ENCODE results near the gene RPUSD3. TPM values are rescaled to one million over a fixed set of nuclear protein-coding genes. Genes with fewer than 3 reads are reported as not detected.
"Not testable (repeated sequence)": the region's sequence is repeated elsewhere in the genome, so short reads cannot be mapped to it uniquely, and the experiment has no call there.

Gene RPUSD3
- polyA plus RNA-seq, 4 donors: 19.2 to 41.1 (median 25.7) TPM

GRCh38 chr3:9851383-9851782, 7.6 kb upstream of the RPUSD3 start:
- not testable (repeated sequence) for FAIRE-seq; H3K36me3 ChIP-seq (ENCODE audit: control insufficient read depth in 3 of 3, insufficient read depth in 2 of 3, low read depth in 1 of 3, low read length in 3 of 3); H3K4me3 ChIP-seq (ENCODE audit: low read depth in 1 of 3, low read length in 3 of 3); H3K9me3 ChIP-seq (ENCODE audit: control insufficient read depth in 2 of 2, insufficient read depth in 1 of 2, low read depth in 1 of 2, low read length in 1 of 2); H3K4me1 ChIP-seq (ENCODE audit: control insufficient read depth in 3 of 3, insufficient read depth in 2 of 3, low read depth in 1 of 3, low read length in 2 of 3); H3K27me3 ChIP-seq (ENCODE audit: control insufficient read depth in 3 of 3, insufficient read depth in 3 of 3, low read length in 3 of 3); DNase-seq; H3K27ac ChIP-seq (ENCODE audit: low read depth in 1 of 3, low read length in 2 of 3)
- 83 to 84% (median 83%) methylated on average over 6 of the region's 6 CpGs for WGBS, 3 donors

GRCh38 chr3:9848860-9849259, 5.1 kb upstream of the RPUSD3 start:
- H3K27ac ChIP-seq (ENCODE audit: low read depth in 1 of 3, low read length in 2 of 3); H3K4me3 ChIP-seq (ENCODE audit: low read depth in 1 of 3, low read length in 3 of 3); FAIRE-seq; H3K36me3 ChIP-seq (ENCODE audit: control insufficient read depth in 3 of 3, insufficient read depth in 2 of 3, low read depth in 1 of 3, low read length in 3 of 3); H3K27me3 ChIP-seq (ENCODE audit: control insufficient read depth in 3 of 3, insufficient read depth in 3 of 3, low read length in 3 of 3); H3K4me1 ChIP-seq (ENCODE audit: control insufficient read depth in 3 of 3, insufficient read depth in 2 of 3, low read depth in 1 of 3, low read length in 2 of 3); H3K9me3 ChIP-seq (ENCODE audit: control insufficient read depth in 2 of 2, insufficient read depth in 1 of 2, low read depth in 1 of 2, low read length in 1 of 2): not testable (repeated sequence)
- DNase-seq: peak; percentile 31 to 41
- 13 to 33% (median 15%) methylated on average over 4 of the region's 4 CpGs for WGBS, 3 donors

GRCh38 chr3:9847870-9848269, 4.1 kb upstream of the RPUSD3 start:
- 60 to 68% (median 68%) methylated on average over 7 to 9 of the region's 9 CpGs for whole genome bisulfite sequencing, 3 donors
- not testable (repeated sequence) for DNase-seq; H3K27ac ChIP-seq (ENCODE audit: low read depth in 1 of 3, low read length in 2 of 3); H3K4me3 ChIP-seq (ENCODE audit: low read depth in 1 of 3, low read length in 3 of 3); FAIRE-seq; H3K9me3 ChIP-seq (ENCODE audit: control insufficient read depth in 2 of 2, insufficient read depth in 1 of 2, low read depth in 1 of 2, low read length in 1 of 2); H3K36me3 ChIP-seq (ENCODE audit: control insufficient read depth in 3 of 3, insufficient read depth in 2 of 3, low read depth in 1 of 3, low read length in 3 of 3); H3K4me1 ChIP-seq (ENCODE audit: control insufficient read depth in 3 of 3, insufficient read depth in 2 of 3, low read depth in 1 of 3, low read length in 2 of 3); H3K27me3 ChIP-seq (ENCODE audit: control insufficient read depth in 3 of 3, insufficient read depth in 3 of 3, low read length in 3 of 3)

- no peak for DNase-seq
Measured at GRCh38 chr3:9846931-9847488, 3.2 kb upstream of the RPUSD3 start.

GRCh38 chr3:9846231-9846630, 2.4 kb upstream of the RPUSD3 start:
- no peak overlapping the region for H3K4me3 ChIP-seq (ENCODE audit: low read depth in 1 of 3, low read length in 3 of 3)
- no peaks in the 10 kb centered on the region for H3K27me3 ChIP-seq (ENCODE audit: control insufficient read depth in 3 of 3, insufficient read depth in 3 of 3, low read length in 3 of 3)
- H3K9me3 ChIP-seq (ENCODE audit: control insufficient read depth in 2 of 2, insufficient read depth in 1 of 2, low read depth in 1 of 2, low read length in 1 of 2): no peaks in the 10 kb centered on the region
- FAIRE-seq (no peak), DNase-seq (no peak)
- H3K4me1 ChIP-seq (ENCODE audit: control insufficient read depth in 3 of 3, insufficient read depth in 2 of 3, low read depth in 1 of 3, low read length in 2 of 3): peaks cover 0 to 6% (median 4%) of the 10 kb centered on the region in 3 donors
- peaks cover 0 to 9% (median 3%) of the 10 kb centered on the region in 3 donors for H3K36me3 ChIP-seq (ENCODE audit: control insufficient read depth in 3 of 3, insufficient read depth in 2 of 3, low read depth in 1 of 3, low read length in 3 of 3)
- 83 to 88% (median 83%) methylated on average over 6 of the region's 6 CpGs for WGBS, 3 donors
- H3K27ac ChIP-seq (ENCODE audit: low read depth in 1 of 3, low read length in 2 of 3): no peak overlapping the region

More at GRCh38 chr3:9846931-9847488, 3.2 kb upstream of the RPUSD3 start:
- H3K9me3 ChIP-seq (ENCODE audit: control insufficient read depth in 2 of 2, insufficient read depth in 1 of 2, low read depth in 1 of 2, low read length in 1 of 2): no peaks in the 10 kb centered on the region
- peaks cover 0 to 6% (median 4%) of the 10 kb centered on the region in 3 donors for H3K4me1 ChIP-seq (ENCODE audit: control insufficient read depth in 3 of 3, insufficient read depth in 2 of 3, low read depth in 1 of 3, low read length in 2 of 3)
- FAIRE-seq: no peak
- no peaks in the 10 kb centered on the region for H3K27me3 ChIP-seq (ENCODE audit: control insufficient read depth in 3 of 3, insufficient read depth in 3 of 3, low read length in 3 of 3)
- peaks cover 0 to 1% (median 0%) of the 10 kb centered on the region in 3 donors for H3K36me3 ChIP-seq (ENCODE audit: control insufficient read depth in 3 of 3, insufficient read depth in 2 of 3, low read depth in 1 of 3, low read length in 3 of 3)
- 90 to 98% (median 91%) methylated on average over 6 of the region's 6 CpGs for WGBS, 3 donors
- H3K4me3 ChIP-seq (ENCODE audit: low read depth in 1 of 3, low read length in 3 of 3): no peak overlapping the region
- H3K27ac ChIP-seq (ENCODE audit: low read depth in 1 of 3, low read length in 2 of 3): no peak overlapping the region

- FAIRE-seq (no peak), DNase-seq (no peak)
- Histone ChIP-seq H3K4me1 (ENCODE audit: control insufficient read depth in 3 of 3, insufficient read depth in 2 of 3, low read depth in 1 of 3, low read length in 2 of 3) (peaks cover 0 to 6% (median 4%) of the 10 kb centered on the region in 3 donors), H3K9me3 (ENCODE audit: control insufficient read depth in 2 of 2, insufficient read depth in 1 of 2, low read depth in 1 of 2, low read length in 1 of 2) (no peaks in the 10 kb centered on the region), H3K4me3 (ENCODE audit: low read depth in 1 of 3, low read length in 3 of 3) (no peak overlapping the region), H3K36me3 (ENCODE audit: control insufficient read depth in 3 of 3, insufficient read depth in 2 of 3, low read depth in 1 of 3, low read length in 3 of 3) (peaks cover 5 to 54% (median 6%) of the 10 kb centered on the region in 3 donors), H3K27me3 (ENCODE audit: control insufficient read depth in 3 of 3, insufficient read depth in 3 of 3, low read length in 3 of 3) (no peaks in the 10 kb centered on the region), H3K27ac (ENCODE audit: low read depth in 1 of 3, low read length in 2 of 3) (no peak overlapping the region)
- WGBS, 3 donors: 84 to 86% (median 84%) methylated on average over 8 of the region's 8 CpGs
Measured at GRCh38 chr3:9841015-9841414, 2.8 kb downstream of the RPUSD3 start.

- 79 to 82% (median 81%) methylated on average over 4 of the region's 4 CpGs for WGBS, 3 donors
- FAIRE-seq: no peak
- Histone ChIP-seq H3K27ac (ENCODE audit: low read depth in 1 of 3, low read length in 2 of 3) (no peak overlapping the region), H3K36me3 (ENCODE audit: control insufficient read depth in 3 of 3, insufficient read depth in 2 of 3, low read depth in 1 of 3, low read length in 3 of 3) (peaks cover 5 to 76% (median 6%) of the 10 kb centered on the region in 3 donors), H3K27me3 (ENCODE audit: control insufficient read depth in 3 of 3, insufficient read depth in 3 of 3, low read length in 3 of 3) (no peaks in the 10 kb centered on the region), H3K4me1 (ENCODE audit: control insufficient read depth in 3 of 3, insufficient read depth in 2 of 3, low read depth in 1 of 3, low read length in 2 of 3) (peaks cover 0 to 3% (median 0%) of the 10 kb centered on the region in 3 donors), H3K4me3 (ENCODE audit: low read depth in 1 of 3, low read length in 3 of 3) (no peak overlapping the region), H3K9me3 (ENCODE audit: control insufficient read depth in 2 of 2, insufficient read depth in 1 of 2, low read depth in 1 of 2, low read length in 1 of 2) (no peaks in the 10 kb centered on the region)
- no peak for DNase-seq
Measured at GRCh38 chr3:9838856-9839255, 5.0 kb downstream of the RPUSD3 start.

GRCh38 chr3:9837701-9838582, 5.9 kb downstream of the RPUSD3 start:
- DNase-seq (no peak), FAIRE-seq (no peak)
- Histone ChIP-seq H3K4me1 (ENCODE audit: control insufficient read depth in 3 of 3, insufficient read depth in 2 of 3, low read depth in 1 of 3, low read length in 2 of 3) (peaks cover 0 to 3% (median 0%) of the 10 kb centered on the region in 3 donors), H3K4me3 (ENCODE audit: low read depth in 1 of 3, low read length in 3 of 3) (no peak overlapping the region), H3K27ac (ENCODE audit: low read depth in 1 of 3, low read length in 2 of 3) (no peak overlapping the region), H3K27me3 (ENCODE audit: control insufficient read depth in 3 of 3, insufficient read depth in 3 of 3, low read length in 3 of 3) (no peaks in the 10 kb centered on the region), H3K9me3 (ENCODE audit: control insufficient read depth in 2 of 2, insufficient read depth in 1 of 2, low read depth in 1 of 2, low read length in 1 of 2) (no peaks in the 10 kb centered on the region), H3K36me3 (ENCODE audit: control insufficient read depth in 3 of 3, insufficient read depth in 2 of 3, low read depth in 1 of 3, low read length in 3 of 3) (peaks cover 6 to 82% (median 7%) of the 10 kb centered on the region in 3 donors)
- 87 to 92% (median 90%) methylated on average over 12 of the region's 12 CpGs for whole genome bisulfite sequencing, 3 donors
